Activated CD4-positive, alpha-beta T cell treated with anti-CD3 and anti-CD28 coated beads, Interleukin-2, amount 50 U/mL, for 48 hours (primary cell): ENCODE measurements around the gene GNPTG.
A peak's percentile ranks its signal among the peaks of the same experiment; 100 is the strongest.
"Not testable (repeated sequence)": the region's sequence is repeated elsewhere in the genome, so short reads cannot be mapped to it uniquely, and the experiment has no call there.

Experiments used
- DNase-seq, 2 experiments: peaks; one replicate each; pipeline ENCODE4 v3.0.0-alpha.2; 2020

GNPTG gene

GRCh38 chr16:1320097-1320496, 31.6 kb upstream of the GNPTG start:
- DNase-seq = no peak

- DNase-seq = no peak
Measured at GRCh38 chr16:1320658-1321240, 31.0 kb upstream of the GNPTG start.

GRCh38 chr16:1322407-1322806, 29.3 kb upstream of the GNPTG start:
- DNase-seq = no peak

GRCh38 chr16:1323296-1324239, 28.2 kb upstream of the GNPTG start:
- no peak for DNase-seq

GRCh38 chr16:1324286-1324826, 27.4 kb upstream of the GNPTG start:
- DNase-seq = no peak

GRCh38 chr16:1325261-1325660, 26.5 kb upstream of the GNPTG start:
- DNase-seq = no peak

GRCh38 chr16:1325673-1326371, 25.9 kb upstream of the GNPTG start:
- no peak for DNase-seq

GRCh38 chr16:1326391-1326790, 25.3 kb upstream of the GNPTG start:
- DNase-seq = no peak

- no peak for DNase-seq
Measured at GRCh38 chr16:1326946-1327618, 24.6 kb upstream of the GNPTG start.

GRCh38 chr16:1327619-1327947, 24.1 kb upstream of the GNPTG start:
- DNase-seq = no peak

- DNase-seq = not testable (repeated sequence)
Measured at GRCh38 chr16:1328136-1328535, 23.6 kb upstream of the GNPTG start.

GRCh38 chr16:1328961-1329360, 22.8 kb upstream of the GNPTG start:
- not testable (repeated sequence) for DNase-seq

GRCh38 chr16:1330260-1330914, 21.3 kb upstream of the GNPTG start:
- peak; percentile 38 to 40 for DNase-seq

- DNase-seq = no peak
Measured at GRCh38 chr16:1330931-1331711, 20.6 kb upstream of the GNPTG start.

- peak in 1 of 2 experiments; percentile 34 for DNase-seq
Measured at GRCh38 chr16:1331712-1332617, 19.8 kb upstream of the GNPTG start.

GRCh38 chr16:1332618-1333148, 19.0 kb upstream of the GNPTG start:
- DNase-seq = no peak

- peak; percentile 50 to 54 for DNase-seq
Measured at GRCh38 chr16:1333149-1333812, 18.4 kb upstream of the GNPTG start, which contains the start of gene BAIAP3. Gene BAIAP3 (plus strand): TSS chr16:1333645. CDS start chr16:1338550, 4,905 bp downstream.

GRCh38 chr16:1333854-1334700, 17.7 kb upstream of the GNPTG start:
- no peak for DNase-seq
